HG03558 (cell line): ENCODE measurements around the gene FBXO17.

Experiments used
- ATAC-seq: cut with Tn5 transposase; IDR thresholded peaks from one replicate; pipeline ENCODE4 v1.9.1; 2021; ENCODE audit warnings: moderate number of reproducible peaks; ENCODE audit not compliant: unreplicated experiment; ENCODE audit errors: extremely low read depth

The FBXO17 gene

DNA sequence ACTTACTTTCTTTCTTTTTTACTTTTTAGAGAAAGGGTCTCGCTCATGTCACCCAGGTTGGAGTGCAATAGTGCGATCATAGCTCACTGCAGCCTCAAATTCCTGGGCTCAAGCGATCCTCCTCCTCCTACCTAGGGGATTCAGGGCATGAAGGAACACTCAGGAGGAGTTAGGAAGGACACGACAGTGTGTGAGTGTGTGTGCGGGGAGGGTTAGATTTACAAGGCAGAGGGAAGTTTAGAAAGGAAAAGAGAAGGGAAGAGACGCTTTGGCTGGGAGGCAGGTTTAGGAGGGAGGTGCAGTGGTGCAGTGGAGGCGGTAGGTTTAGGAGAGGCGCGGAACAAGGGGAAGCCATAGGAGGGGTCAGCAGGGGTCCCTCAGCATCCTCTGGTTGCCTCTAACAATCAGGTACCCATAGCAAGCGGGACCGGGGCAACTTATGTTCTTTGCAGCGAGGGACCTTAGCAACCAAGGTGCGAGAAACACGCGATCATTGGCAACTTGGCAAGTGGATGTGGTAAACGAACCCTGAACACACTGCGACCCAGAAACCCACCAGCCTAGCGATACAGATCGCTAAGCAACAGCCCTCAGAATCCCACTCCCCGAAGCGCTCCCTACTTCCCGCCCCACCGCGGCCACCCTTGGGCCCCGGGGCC lies 76.6 kb downstream of the FBXO17 start:
- ATAC-seq, result no peak

DNA sequence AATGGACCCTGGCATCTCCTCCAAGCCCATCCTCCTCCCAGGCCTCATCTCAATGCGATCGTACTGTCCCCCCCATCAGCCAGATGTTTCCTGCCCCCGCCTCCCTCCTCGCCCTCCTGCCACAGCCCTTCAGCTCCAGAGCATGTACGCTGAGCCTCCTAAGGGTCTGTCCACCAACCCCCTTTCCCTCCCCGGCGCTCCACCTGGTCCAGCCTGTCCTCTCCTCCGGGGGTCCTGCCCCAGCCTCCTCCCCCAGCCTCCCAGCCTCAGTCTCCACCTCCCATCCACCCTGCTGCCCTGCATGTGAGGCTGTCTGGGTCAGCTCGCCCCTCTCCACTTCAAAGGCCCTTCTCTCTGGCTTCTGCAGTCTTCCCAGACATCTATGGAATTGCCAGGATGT lies 80.6 kb downstream of the FBXO17 start:
- ATAC-seq, result no peak

- no peak for ATAC-seq
These were observed 82.2 kb downstream of the FBXO17 start for GRCh38 chr19:38893341-38893771.

DNA sequence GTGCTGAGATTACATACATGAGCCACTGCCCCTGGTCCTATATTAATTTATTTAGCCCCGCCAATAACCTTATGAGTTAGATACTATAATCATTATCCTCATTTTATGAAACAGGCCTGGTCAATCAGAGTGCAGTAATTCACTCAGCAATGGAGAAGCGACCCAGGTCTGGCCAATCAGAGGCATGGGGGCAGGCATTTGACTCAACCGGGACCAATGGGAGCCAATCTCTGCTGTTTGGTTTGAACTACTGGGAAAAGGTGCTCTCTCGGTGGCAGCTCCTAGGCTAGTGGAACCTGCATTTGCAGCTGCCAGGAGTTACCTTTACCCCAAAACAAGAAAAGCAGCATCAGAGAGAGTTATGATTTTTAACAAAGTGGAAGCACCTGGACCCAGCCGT lies 82.7 kb downstream of the FBXO17 start:
- ATAC-seq, result no peak

DNA sequence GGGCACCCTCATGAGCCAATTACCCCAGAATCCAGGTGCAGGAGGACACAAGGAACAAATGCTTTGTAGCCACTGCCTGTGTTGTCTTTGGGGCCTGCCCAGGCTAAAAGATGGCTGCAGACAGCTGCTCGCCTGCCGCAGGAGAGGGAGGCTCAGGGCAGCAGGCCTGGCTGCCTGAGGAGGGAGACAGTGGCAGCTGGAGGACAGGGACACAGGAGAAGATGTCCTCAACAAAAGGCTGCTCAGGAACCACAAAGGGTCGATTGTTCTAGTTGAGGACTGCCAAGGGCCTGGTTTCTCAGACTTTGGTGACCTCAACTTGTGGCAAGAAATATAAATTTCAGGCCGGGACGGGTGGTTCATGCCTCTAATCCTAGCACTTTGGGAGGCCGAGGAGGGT lies 83.8 kb downstream of the FBXO17 start:
- no peak for ATAC-seq
